Embryonic facial prominence (tissue), 1 donor: ENCODE results near the gene DCLK1.

ENCODE experiments used
- DNase-seq: peaks from one replicate; pipeline ENCODE4 v3.0.0-alpha.2; 2016; ENCODE audit errors: extremely low spot score

DCLK1 gene

GRCh38 chr13:36038785-36039555 is 92.2 kb downstream of the DCLK1 start:
- DNase-seq: no peak

- DNase-seq: no peak
These were observed 98.1 kb downstream of the DCLK1 start for GRCh38 chr13:36033035-36033434.

GRCh38 chr13:36031490-36031889 is 99.7 kb downstream of the DCLK1 start:
- no peak for DNase-seq

- DNase-seq: peak; percentile 6
These were observed 100.4 kb downstream of the DCLK1 start for GRCh38 chr13:36030670-36031331.

- DNase-seq: no peak
These were observed 102.0 kb downstream of the DCLK1 start for GRCh38 chr13:36029166-36029565.

GRCh38 chr13:36028359-36029025 is 102.7 kb downstream of the DCLK1 start:
- no peak for DNase-seq

GRCh38 chr13:36026531-36026930 is 104.7 kb downstream of the DCLK1 start:
- DNase-seq: no peak

GRCh38 chr13:36014763-36015162 is 116.4 kb downstream of the DCLK1 start:
- no peak for DNase-seq

GRCh38 chr13:36006894-36007675 is 124.1 kb downstream of the DCLK1 start:
- DNase-seq: no peak

GRCh38 chr13:36006347-36006746 is 124.8 kb downstream of the DCLK1 start:
- no peak for DNase-seq

- DNase-seq: no peak
These were observed 129.6 kb downstream of the DCLK1 start for GRCh38 chr13:36001561-36001960.

GRCh38 chr13:36000028-36000427 is 131.2 kb downstream of the DCLK1 start:
- DNase-seq: no peak

GRCh38 chr13:35996360-35996759 is 134.8 kb downstream of the DCLK1 start:
- DNase-seq: no peak

- no peak for DNase-seq
These were observed 136.0 kb downstream of the DCLK1 start for GRCh38 chr13:35995136-35995535.

GRCh38 chr13:35994131-35994966 is 136.8 kb downstream of the DCLK1 start:
- DNase-seq: no peak

- DNase-seq: no peak
These were observed 137.5 kb downstream of the DCLK1 start for GRCh38 chr13:35993686-35994085.

GRCh38 chr13:35992964-35993363 is 138.2 kb downstream of the DCLK1 start:
- DNase-seq: no peak

GRCh38 chr13:35990196-35990595 is 141.0 kb downstream of the DCLK1 start:
- DNase-seq: no peak

- DNase-seq: no peak
These were observed 142.5 kb downstream of the DCLK1 start for GRCh38 chr13:35988648-35989081.

GRCh38 chr13:35987572-35988513 is 143.3 kb downstream of the DCLK1 start:
- no peak for DNase-seq
